ENCODE measurements around the gene NEMP1.
A peak's percentile ranks its signal among the peaks of the same experiment; 100 is the strongest.

DNA sequence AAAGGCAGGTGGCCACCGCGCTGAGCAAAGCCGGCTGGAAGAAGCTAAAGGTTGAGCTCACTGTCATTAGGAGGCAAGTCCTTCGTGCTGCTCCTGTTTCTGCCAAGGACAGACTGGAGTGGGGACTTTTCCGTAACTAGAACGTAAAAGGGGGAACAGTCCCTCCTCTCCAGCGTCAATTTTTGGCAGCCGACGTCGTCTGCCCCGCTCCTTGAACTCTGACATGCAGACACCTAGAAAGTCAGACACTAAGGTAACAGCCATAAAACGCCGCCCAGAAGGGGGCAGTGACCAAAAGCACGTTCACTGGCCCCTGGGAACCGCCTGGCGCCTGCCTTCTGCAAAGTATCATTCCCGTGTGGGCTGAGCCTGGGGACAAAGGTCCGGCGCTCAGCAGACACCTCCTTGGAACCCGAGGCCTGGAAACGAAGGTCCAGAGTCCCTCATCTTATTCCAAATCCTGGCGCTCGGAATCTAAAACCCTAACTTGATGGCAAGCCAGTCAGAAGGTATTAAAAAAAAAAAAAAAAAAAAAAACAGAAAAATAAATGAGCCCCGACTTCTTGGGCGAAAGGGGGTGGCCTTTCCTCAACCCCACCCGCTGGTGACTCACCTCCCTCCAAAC, 48.6 kb upstream of the NEMP1 start:
- TF ChIP-seq, protein P1, sequence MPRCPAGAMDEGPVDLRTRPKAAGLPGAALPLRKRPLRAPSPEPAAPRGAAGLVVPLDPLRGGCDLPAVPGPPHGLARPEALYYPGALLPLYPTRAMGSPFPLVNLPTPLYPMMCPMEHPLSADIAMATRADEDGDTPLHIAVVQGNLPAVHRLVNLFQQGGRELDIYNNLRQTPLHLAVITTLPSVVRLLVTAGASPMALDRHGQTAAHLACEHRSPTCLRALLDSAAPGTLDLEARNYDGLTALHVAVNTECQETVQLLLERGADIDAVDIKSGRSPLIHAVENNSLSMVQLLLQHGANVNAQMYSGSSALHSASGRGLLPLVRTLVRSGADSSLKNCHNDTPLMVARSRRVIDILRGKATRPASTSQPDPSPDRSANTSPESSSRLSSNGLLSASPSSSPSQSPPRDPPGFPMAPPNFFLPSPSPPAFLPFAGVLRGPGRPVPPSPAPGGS (IDR thresholded peaks at IDR 0.05): 0 out of 3 replicates have a peak, but pooled peaks have one; percentile 6
- TF ChIP-seq MAZ (IDR thresholded peaks at IDR 0.05; ENCODE audit: borderline replicate concordance, low read depth, low read length) (no peak), E2F6 (IDR thresholded peaks at IDR 0.05; ENCODE audit: borderline replicate concordance, low read depth) (peak; percentile 66)
